Left colon (tissue), 2 donors: ENCODE data around the gene CDCP1. TPM values are rescaled to one million over a fixed set of nuclear protein-coding genes. Genes with fewer than 3 reads are reported as not detected.
A peak's percentile ranks its signal among the peaks of the same experiment; 100 is the strongest.

Experiments used
- ATAC-seq: fragments of 200-7000 bp; cut with Tn5 transposase; one replicate; pipeline ENCODE4 v1.9.1; 2020; ENCODE audit warnings: mild to moderate bottlenecking, moderate library complexity
- DNase-seq, 2 donors: peaks; one replicate each; pipeline ENCODE4 v3.0.0-alpha.2; 2020
- intact Hi-C, 2 donors: fragments of 100-400 bp; cut with DNase I in 1 of 2; cut with micrococcal nuclease in 1 of 2; formaldehyde crosslinking; loops; one replicate each; pipeline versions ENCODE4 v1.11.2 to v1.14.0; 2022; cut with DNase I, micrococcal nuclease
- total RNA-seq, 2 donors: library from RNA; stranded (reverse); fragmentation: NEBNext Ultra II Directional; extraction: Animal tissue kit (Norgen Biotek cat#: 25700); gene quantifications; one replicate each; pipeline ENCODE4 v1.2.1, GENCODE V29; 2021
- donor health status: DM: no; HTN: no; CAD: no.
- donor health status: DM: yes; HTN: yes; CAD: no.

Gene CDCP1
- total RNA-seq, 2 donors from 2014 or later = 89.3 to 97.0 TPM

DNA sequence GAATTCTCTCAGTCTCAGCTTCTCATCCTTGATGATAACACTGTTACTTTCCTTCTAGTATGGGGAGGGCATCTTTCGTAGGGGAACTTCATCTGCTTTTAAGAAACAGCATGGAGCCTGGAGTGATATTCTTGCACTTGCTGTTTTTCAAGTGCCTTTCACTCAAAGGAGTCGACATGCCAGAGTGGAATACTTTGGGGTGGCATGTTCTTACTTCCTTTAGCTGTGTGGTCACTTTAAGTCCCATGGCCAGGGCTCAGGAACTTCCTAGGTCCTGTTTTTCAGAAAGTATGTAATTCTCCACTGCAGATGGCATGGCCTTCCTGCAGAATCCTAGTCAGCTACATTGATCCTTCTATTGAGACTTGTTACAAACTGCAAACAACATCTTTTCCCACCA is 28.1 kb upstream of the CDCP1 start:
- ATAC-seq (no peak), DNase-seq (no peak)
- intact Hi-C loops = no loop called here

DNA sequence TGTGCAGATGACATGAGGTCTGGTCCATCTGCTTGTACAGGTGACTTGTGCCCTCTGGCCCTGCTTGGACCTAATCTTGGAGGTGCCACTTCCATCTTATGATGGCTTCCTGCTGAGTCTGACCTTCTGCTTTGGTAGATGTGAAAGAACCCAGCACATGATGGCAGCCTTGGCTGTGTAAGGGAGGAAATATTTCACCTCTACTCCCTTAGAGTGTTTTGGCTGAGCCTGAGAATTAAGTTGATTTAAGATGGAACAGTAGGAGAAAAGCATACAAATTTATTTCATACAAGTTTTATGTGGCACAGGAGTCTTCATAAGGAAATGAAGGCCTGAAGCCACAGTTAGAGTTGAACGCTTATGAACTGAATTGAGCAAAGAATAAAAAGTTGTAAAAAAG is 27.6 kb upstream of the CDCP1 start:
- no peak for ATAC-seq
- DNase-seq = no peak
- intact Hi-C loops = no loop called here

DNA sequence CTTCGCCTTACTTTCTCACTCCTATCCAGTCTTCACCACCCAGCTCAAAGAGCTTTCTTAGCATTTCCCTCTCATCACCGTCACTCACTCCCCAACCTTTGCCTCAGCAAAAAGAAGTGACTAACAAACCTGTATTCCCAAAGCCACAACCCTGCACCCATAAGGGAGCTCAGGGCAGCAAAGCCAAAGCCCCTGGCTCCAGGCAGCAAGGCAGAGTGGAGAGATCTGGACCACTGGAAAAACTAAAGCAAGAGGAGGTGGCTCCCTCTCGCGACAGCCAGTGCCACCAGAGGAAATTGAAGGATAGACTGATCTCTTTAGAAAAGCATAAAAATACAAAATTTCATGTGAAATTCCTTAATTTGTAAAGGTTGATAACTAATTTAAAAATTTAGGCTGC is 25.1 kb upstream of the CDCP1 start:
- DNase-seq (no peak), ATAC-seq (no peak)
- intact Hi-C loops = no loop called here

DNA sequence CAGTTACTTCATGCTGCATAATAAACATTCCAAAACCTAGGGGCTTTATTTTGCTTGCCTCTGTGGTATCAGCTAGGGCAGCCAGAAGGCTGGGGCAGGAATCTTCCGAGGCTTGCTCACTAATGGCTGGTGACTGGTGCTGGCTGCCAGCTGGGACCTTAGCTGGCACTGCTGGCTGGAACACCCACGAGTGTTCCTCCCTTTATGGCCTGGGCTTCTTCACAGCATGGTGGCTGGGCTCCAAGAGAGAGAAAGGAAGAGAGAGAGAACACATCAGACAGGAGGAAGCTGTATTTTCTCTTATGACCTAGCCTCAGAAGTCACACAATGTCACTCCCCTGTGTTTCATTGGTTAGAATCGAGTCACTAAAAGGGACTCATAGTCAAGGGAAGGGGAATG is 23.9 kb upstream of the CDCP1 start:
- DNase-seq (peak in 1 of 2 donors; percentile 61), ATAC-seq (no peak)
- intact Hi-C loops = no loop called here

DNA sequence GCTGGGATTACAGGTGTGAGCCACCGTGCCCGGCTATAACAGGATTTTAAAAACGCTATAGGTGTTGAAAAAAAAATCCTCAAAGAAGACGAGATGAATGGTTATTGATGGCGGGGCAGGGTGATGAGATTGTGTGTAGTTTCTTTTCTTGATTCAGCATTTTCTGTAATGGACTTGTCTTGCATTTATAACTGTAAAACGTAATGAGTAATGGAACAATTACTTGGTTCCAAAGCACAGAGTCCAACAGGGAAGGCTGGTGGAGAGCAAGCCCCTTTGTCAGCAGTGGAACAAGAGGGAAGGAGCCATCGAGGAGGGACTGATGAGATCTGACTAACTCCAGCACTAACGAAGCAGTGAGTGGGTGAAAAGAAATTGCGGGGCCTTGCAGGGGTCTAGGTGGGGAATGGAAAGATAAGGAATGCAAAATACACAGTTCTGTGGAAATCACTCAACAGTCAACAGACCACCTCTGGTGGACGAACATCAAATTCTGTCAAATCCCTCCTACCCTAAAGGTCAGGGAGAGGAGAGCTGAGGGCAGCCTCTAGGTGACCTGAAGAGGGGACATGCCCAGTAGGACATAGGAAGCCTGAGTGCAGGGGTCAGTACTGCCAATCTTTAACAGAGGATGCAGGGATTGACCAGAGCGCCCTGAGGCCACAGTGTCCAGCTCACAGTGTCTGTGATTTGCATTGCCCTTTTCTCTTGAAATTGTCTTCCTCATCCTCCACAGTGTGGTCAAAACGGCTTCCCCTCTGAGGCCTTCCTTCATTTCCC is 23.1 kb upstream of the CDCP1 start:
- intact Hi-C loops = no loop called here
- no peak for DNase-seq
- no peak for ATAC-seq

DNA sequence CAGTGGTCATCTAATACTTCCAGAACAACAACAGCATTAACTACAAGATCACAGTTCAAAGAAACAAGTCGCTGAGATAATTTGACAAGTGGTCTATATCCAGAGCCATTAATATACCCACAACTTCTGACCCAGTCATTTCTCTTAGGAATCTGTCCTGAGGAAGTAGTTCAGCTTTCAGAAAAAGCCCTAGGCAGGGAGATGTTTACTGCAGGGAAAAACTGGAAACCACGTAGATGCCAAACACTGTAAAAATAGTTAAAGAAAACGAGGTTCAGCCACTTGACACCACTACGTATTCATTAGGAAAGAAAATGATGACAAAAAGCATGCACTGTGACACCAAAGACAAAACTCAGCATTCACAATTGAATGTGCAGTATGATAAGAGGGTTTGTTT is 22.3 kb upstream of the CDCP1 start:
- ATAC-seq (no peak), DNase-seq (no peak)
- intact Hi-C loops = no loop called here

DNA sequence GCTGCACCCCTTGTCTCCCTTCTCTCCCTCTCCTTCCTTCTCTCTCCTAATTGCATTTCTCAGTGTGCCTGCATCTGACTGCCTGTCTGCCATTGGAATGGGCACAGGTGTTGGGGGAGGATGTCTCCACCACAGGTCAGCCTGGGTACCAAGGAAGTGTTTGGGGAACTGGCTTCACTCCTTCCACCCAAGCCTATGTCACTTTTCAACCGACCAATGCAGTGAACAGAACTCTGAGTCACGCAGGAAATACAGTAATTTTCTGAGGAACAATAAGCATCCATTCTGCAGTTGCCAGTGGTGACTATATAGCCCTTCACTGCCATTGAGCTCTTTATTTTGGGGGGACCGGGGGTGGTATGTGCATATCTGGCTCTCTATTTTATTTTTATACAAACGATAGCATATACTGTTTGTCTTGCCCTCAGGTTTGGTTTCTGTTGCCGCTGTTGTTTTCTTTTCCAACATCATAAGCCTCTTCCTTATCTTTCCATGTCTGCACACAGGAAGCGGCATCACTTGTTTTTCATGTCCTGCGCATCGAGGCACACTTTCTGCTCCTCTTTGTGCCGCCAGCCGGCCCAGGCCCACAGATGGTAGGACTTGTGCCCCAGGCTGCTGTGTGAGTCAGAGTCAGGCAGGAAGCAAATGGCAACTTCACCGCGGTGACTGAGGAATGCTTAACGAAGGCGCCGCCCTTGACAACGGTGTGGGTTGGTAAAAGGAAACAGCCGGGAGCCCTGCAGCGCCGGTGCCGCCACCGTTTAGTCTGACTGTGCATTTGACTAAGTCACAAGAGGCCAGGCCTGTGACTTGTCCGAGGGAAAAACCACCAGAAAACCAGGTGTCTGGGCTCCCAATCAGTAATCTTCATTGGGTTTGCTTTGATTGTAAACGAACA is 21.1 kb upstream of the CDCP1 start:
- ATAC-seq = peak; percentile 98
- intact Hi-C loops = no loop called here
- DNase-seq = peak; percentile 92 to 94

DNA sequence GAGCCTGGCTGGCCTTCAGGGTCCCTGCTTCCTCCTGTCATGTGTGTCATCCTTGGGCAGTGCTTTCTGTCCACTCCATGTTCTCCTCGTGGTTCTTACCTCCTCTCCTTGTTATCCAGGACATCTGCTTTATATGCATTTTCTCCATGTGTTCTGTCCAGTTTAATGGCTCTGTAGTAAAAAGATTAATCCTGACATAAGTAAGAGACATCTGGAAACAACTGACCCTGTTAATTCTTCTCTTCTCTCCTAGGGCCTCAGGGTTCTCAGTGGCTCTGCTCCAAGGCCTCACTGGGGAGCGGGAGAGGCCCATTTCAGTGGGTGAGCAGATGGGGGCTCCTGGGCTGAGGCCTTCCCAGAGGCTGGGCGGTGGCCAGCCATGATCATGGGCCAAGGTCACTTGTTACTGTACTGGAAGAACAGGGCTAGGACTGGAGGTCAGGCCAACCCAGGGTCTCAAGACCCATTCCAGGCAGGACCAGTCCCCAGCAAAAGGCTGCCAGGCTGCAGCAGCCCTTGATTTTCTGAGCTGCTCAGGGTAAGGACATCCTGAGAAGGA is 20.2 kb upstream of the CDCP1 start:
- ATAC-seq (no peak), DNase-seq (no peak)
- intact Hi-C loops = no loop called here

DNA sequence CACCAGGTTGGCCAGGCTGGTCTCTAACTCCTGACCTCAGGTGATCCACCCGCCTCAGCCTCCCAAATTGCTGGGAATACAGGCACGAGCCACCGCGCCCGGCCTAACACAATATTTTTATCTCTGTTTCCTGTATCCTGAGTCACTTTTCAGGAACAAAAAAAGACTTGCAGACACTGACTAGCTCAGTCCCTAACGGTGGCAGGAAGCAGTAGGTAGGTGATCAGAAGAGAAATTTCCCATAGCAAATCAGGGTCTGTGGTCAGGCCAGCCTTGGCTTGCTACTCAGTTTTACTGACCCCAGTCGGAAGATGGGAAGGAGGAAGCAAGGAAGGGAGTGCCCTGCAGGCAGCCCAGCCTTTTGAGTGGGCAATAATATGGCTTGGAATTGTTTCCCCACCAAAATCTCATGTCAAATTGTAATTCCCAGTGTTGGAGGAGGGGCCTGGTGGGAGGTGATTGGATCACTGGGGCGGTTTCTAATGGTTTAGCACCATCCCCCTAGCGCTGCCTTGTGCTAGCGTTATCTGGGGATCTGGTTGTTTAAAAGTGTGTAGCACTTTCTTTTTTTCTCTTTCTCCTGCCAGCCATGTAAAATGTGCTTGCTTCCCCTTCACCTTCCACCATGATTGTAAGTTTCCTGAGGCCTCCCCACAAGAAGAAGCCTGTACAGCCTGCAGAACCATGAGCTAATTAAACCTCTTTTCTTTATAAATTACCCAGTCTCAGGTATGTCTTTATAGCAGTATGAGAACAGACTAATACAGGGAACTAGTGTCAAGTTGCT is 19.5 kb upstream of the CDCP1 start:
- ATAC-seq (peak; percentile 14), DNase-seq (no peak)
- intact Hi-C loops = no loop called here

DNA sequence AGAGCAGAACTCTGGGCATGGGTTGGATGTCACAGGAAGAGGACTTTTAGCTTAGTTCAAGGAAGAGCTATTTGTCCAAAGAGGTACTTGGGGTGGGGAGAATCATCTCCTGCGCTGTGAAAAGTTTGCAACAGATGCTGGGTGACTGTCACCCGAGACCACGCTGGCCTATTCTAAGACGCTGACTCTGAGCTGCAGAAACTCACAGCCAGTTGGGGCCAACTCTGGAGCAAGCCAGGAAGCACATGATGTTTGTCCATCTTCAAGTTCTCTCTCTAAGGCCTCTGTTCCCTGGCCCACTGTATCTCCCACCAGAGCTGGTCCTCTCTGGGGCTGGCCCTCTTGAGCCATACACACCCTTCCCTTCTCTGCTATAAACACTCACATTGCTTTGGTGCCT is 17.9 kb upstream of the CDCP1 start:
- ATAC-seq = no peak
- DNase-seq = no peak
- intact Hi-C loops = no loop called here

DNA sequence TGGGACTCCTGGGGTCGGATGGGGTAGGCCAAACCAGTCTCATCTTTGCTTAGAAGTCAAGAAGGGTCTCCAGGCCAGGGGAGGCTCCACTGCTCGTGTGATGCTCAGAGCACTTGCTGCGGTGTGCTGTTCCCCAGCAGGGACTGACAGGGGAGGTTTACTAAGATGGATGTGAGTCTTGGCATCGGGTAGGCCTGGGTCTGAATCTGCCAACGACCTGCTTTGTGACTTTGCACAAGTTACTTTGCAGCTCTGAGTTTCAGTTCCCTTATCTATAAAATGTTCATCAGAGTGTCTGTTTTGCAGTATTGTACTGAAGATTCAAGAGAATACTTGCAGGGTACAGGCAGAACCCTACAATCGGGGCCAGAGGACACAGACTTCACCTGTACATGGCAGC is 17.3 kb upstream of the CDCP1 start:
- no peak for DNase-seq
- intact Hi-C loops = no loop called here
- no peak for ATAC-seq

DNA sequence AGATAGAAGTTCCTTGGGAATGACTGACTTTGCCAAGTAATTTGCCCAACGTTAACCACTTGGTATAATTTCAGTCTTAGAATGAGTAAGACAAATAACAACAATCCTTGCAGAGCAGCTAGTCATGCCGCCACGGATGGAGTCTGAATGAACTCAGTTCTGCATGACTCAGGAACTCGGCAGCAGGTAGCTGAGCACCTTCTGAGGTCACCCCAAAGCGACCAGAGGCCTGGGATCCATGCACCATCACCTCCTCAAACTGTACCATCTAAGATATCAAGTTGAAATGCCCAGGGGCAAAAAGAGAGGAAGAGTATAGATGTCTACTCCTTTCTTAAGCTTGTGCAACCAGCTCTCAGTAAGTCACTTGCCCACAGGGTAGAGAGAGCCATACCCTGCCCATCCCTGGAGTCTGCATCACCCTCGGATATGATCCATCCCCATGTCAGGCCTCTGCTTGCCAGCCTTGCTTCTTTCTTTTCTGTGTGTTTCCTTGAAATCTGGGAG is 8.5 kb upstream of the CDCP1 start:
- intact Hi-C loops = no loop called here
- no peak for ATAC-seq
- DNase-seq = no peak

DNA sequence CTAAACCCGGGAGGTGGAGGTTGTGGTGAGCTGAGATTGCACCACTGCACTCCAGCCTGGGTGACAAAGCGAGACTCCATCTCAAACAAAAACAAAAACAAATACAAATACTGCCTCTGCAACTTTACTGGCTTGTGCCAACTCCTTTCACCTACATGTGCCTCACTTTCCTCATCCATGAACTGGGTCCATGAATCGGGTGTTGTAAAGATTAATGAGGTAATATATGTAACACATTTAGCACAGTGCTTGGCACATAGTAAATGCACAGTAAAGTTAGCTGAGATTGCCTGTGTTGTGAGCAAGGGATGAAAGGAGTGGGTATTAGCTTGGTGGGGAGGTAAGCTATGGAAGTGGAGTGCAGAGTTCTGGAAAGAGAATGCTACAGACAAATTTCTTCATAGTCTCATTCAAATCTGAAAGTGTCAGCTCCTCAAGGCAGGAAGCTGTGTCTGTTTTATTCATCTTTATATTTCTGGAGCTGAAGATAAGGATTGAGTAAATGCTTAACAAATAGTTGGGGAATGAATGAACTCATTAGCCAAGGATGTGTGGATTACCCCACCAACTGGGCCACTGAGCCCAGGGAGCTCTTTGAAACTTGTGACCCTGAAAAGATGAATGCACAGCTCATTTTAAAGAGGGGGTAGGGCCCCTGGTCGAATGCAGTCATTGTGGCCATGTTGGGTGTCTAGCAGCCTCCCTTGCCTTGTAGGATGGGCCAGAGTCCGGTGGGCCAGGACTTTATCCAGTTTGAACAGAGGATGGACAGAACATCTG is 7.7 kb upstream of the CDCP1 start:
- intact Hi-C loops = no loop called here
- ATAC-seq = no peak
- no peak for DNase-seq

DNA sequence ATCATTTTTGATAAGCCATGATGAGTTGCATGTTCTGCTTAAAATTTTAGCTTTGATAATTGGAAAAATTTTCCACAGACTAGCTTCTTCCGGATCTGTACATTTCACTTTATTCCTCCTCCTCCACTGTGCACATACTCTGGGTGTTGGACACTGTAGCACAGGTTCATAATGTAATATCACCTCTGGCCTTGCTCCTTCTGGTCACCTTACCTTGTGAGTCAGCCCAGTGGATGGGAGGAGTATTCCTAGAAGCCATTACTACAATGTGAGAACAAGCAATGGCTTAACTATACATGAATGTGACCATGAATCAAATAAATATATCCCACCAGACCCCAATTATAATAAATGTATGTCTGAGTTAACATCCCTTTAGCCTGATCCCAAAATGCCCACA is 6.1 kb upstream of the CDCP1 start:
- intact Hi-C loops = no loop called here
- peak; percentile 46 for ATAC-seq
- DNase-seq = no peak

DNA sequence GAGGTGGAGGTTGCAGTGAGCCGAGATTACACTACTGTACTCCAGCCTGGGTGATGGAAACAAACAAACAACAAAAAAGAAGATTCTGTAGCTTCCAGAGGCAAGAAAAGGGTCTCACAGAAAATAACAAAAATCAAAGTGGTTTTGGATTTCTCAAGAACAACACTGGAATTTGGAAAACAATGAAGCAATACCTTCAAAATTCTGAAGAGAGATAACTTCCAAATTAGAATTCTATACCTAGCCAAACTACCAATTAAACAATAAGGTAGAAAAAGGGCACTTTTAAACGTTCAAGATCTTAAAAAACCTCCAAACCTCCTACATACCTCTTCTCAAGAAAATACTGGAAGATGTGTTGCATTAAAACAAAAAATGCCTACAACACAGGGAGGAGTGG is 4.9 kb upstream of the CDCP1 start:
- DNase-seq (no peak), ATAC-seq (no peak)
- intact Hi-C loops = no loop called here

DNA sequence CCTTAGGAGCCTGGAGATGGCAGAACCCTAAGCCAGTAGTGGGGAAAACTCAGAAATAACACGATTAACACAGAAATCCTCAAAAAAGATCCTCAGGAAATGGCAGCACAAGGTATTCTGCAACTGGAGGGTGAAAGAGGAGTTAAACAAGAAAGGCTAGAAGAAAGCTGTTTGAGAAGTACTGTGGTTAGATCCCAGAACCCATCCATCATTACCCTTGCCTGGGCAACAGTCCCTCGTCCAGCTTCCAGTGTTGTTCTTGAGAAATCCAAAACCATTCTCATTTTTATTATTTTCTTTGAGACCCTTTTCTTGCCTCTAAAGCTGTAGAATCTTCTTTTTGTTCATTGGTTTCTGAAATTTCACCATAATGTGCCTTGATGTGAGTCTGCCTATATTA is 2.7 kb upstream of the CDCP1 start:
- DNase-seq (no peak), ATAC-seq (no peak)
- intact Hi-C loops = no loop called here

DNA sequence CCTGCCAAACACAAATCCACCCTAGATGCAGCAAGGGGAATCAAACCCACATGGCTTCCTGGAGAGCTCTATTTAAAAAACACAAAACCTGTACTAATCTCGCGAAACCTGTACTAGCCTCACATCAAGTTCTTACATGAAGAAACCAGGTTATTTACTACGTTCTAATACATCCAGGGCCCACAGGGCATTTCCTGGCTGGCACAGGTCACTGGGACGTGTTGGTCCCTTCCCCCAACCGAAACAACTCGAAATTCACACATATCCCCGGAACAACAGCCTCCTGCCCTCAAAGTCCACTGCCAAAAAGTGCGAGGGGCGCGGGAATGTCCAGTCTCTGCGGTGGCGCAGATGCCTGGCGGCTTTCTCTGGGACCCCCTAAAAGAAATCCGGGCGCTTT is 955 bp downstream of the CDCP1 start:
- ATAC-seq (peak; percentile 32), DNase-seq (peak in 1 of 2 donors; percentile 45)
- intact Hi-C loops = no loop called here
